Testis (tissue), 2 donors: ENCODE results near the gene WDHD1.

Source experiments
- POLR2A ChIP-seq: fragments of 450-650 bp; IDR thresholded peaks from one replicate; pipeline ENCODE4 v1.6.1; 2017; ENCODE audit warnings: antibody characterized with exemption, mild to moderate bottlenecking, moderate library complexity
- TF ChIP-seq, protein P1 (sequence below), 3 experiments: fragments of 450-650 bp in 2 of 3; fragments of 200-600 bp in 1 of 3; sonication (generic) in 1 of 3; IDR thresholded peaks; one replicate each; pipeline ENCODE4 v1.5.1; 2016 to 2019; ENCODE audit warnings: antibody characterized with exemption in 3 of 3, mild to moderate bottlenecking in 2 of 3, moderate library complexity in 1 of 3

DNA sequence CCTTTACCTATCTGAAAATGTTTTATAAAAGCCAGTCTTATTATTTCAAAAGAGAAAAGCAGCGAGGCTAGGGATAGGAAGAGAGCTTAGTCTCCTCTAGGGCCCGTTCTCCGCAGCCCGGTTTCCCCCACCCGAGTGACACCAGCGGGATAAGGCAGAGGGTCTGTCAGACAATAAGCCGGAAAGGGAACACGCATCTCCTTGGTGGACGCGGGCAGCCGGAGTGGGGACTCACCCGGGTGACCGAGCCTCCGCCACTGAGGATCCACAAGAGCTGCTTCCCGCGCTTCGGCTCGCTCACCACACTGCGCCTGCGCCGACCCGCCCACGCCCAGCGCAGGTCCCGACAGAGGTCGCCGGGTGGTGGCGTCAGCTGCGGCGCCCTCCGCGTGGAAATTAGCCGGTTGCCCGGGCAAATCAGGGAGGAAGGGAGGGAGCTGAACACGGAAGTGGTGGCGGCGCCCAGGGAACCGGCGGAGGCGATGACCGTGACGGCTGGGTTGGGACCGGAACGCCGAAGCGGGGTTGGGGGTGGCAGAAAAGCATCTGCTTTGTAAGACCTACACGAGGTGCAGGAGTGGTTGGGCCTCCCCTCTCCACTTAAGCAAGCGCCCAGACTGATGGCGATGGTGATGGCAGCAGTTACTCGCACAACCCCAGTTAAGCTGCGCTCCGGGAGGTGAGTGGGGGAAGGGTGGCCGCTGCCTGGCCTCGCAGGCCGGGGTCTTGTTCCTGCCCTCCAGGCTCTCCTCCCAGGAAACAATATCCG is at the start of gene WDHD1, which contains the start of gene SOCS4:
- TF ChIP-seq, protein P1, sequence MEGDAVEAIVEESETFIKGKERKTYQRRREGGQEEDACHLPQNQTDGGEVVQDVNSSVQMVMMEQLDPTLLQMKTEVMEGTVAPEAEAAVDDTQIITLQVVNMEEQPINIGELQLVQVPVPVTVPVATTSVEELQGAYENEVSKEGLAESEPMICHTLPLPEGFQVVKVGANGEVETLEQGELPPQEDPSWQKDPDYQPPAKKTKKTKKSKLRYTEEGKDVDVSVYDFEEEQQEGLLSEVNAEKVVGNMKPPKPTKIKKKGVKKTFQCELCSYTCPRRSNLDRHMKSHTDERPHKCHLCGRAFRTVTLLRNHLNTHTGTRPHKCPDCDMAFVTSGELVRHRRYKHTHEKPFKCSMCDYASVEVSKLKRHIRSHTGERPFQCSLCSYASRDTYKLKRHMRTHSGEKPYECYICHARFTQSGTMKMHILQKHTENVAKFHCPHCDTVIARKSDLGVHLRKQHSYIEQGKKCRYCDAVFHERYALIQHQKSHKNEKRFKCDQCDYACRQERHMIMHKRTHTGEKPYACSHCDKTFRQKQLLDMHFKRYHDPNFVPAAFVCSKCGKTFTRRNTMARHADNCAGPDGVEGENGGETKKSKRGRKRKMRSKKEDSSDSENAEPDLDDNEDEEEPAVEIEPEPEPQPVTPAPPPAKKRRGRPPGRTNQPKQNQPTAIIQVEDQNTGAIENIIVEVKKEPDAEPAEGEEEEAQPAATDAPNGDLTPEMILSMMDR (IDR thresholded peaks at IDR 0.05), result no peak
- TF ChIP-seq POLR2A, result no peak
